H1 (cell line): Measurements from ENCODE around the gene BCLAF3. TPM values are rescaled to one million over a fixed set of nuclear protein-coding genes. Genes with fewer than 3 reads are reported as not detected.

Experiments
- CTCF ChIA-PET: fragments of 300-600 bp; sonication (Branson Sonifier 250); formaldehyde crosslinking; loops from one replicate; lab custom pipeline; 2021; ENCODE audit not compliant: partially characterized antibody; lab: Charles Lee
- POLR2A ChIA-PET: fragments of 300-600 bp; sonication (Branson Sonifier 250); formaldehyde crosslinking; loops from one replicate; lab custom pipeline; 2021; ENCODE audit warnings: inconsistent platforms; ENCODE audit not compliant: partially characterized antibody; lab: Charles Lee
- DNase-seq, 2 experiments: peaks; one replicate each; pipeline versions ENCODE4 v3.0.0 to v3.0.0-alpha.2; 2010 to 2022; ENCODE audit warnings: low spot score in 2 of 2, low read depth in 1 of 2, mixed read lengths in 1 of 2
- FAIRE-seq: peaks from 2 replicates; lab custom pipeline; 2011; peaks lifted over from hg19 to GRCh38; lab: Jason Lieb, UNC
- H2AFZ ChIP-seq: 2 replicates; pipeline ENCODE4 v1.8.1; 2012; ENCODE audit warnings: low read length, inconsistent platforms
- H2AK5ac ChIP-seq: 2 replicates; pipeline ENCODE4 v1.6.1; 2013; ENCODE audit warnings: low read depth, low read length
- H2BK120ac ChIP-seq: replicated peaks from 2 replicates; pipeline ENCODE3; 2013; ENCODE audit warnings: low read depth, low read length, inconsistent platforms
- H2BK12ac ChIP-seq: 2 replicates; pipeline ENCODE4 v1.6.1; 2013; ENCODE audit warnings: low read depth, low read length
- H2BK15ac ChIP-seq: 2 replicates; pipeline ENCODE4 v1.6.1; 2013; ENCODE audit warnings: low read length
- H2BK20ac ChIP-seq: 2 replicates; pipeline ENCODE4 v1.6.1; 2013; ENCODE audit warnings: low read length
- H2BK5ac ChIP-seq: 2 replicates; pipeline ENCODE4 v1.6.1; 2013; ENCODE audit warnings: low read depth, low read length
- H3K14ac ChIP-seq: 2 replicates; pipeline ENCODE4 v1.6.1; 2013; ENCODE audit warnings: inconsistent platforms; ENCODE audit not compliant: insufficient read length
- H3K18ac ChIP-seq: 2 replicates; pipeline ENCODE4 v1.6.1; 2013; ENCODE audit warnings: low read length; ENCODE audit errors: extremely low read depth
- H3K23ac ChIP-seq: 2 replicates; pipeline ENCODE4 v1.6.1; 2013; ENCODE audit warnings: inconsistent platforms; ENCODE audit not compliant: insufficient read length
- H3K23me2 ChIP-seq: 2 replicates; pipeline ENCODE4 v1.6.1; 2013; ENCODE audit warnings: low read depth, low read length
- H3K27ac ChIP-seq: 2 replicates; pipeline ENCODE4 v1.6.1; 2011; ENCODE audit warnings: low read depth, low read length, inconsistent platforms
- H3K27me3 ChIP-seq, 4 experiments: replicated peaks in 1 of 4; 1 replicate in 1 of 4; 2 replicates in 3 of 4; pipeline versions ENCODE4 v1.6.1 to v1.8.1; 2011 to 2013; ENCODE audit warnings: low read length in 3 of 4, mild to moderate bottlenecking in 3 of 4, inconsistent platforms in 2 of 4, mixed read lengths in 2 of 4, moderate library complexity in 1 of 4; ENCODE audit not compliant: control insufficient read depth in 3 of 4, insufficient read depth in 3 of 4; ENCODE audit errors: extremely low read depth in 1 of 4
- H3K36me3 ChIP-seq, 4 experiments: 2 replicates each; pipeline versions ENCODE4 v1.6.1 to v1.8.1; 2011 to 2013; ENCODE audit warnings: mild to moderate bottlenecking in 4 of 4, low read length in 3 of 4, moderate library complexity in 2 of 4, control low read depth in 1 of 4, inconsistent platforms in 1 of 4; ENCODE audit not compliant: insufficient read depth in 4 of 4, control insufficient read depth in 2 of 4
- H3K4ac ChIP-seq: replicated peaks from 2 replicates; pipeline ENCODE3; 2013; ENCODE audit warnings: low read length, low read depth, mixed read lengths, inconsistent platforms; ENCODE audit not compliant: insufficient read length
- H3K4me1 ChIP-seq, 4 experiments: replicated peaks in 1 of 4; 1 replicate in 1 of 4; 2 replicates in 3 of 4; pipeline versions ENCODE4 v1.6.1 to v1.8.1; 2011 to 2013; ENCODE audit warnings: low read length in 3 of 4, inconsistent platforms in 2 of 4, mixed read lengths in 1 of 4; ENCODE audit not compliant: insufficient read depth in 4 of 4, control insufficient read depth in 3 of 4
- H3K4me2 ChIP-seq, 2 experiments: 2 replicates each; pipeline versions ENCODE4 v1.6.1 to v1.8.1; 2011 to 2013; ENCODE audit warnings: low read depth in 2 of 2, low read length in 2 of 2, control low read depth in 1 of 2, inconsistent platforms in 1 of 2, mild to moderate bottlenecking in 1 of 2; ENCODE audit not compliant: insufficient read depth in 1 of 2
- H3K4me3 ChIP-seq, 4 experiments: fragments of 200-600, 300-600 bp in 1 of 4; sonication (generic), shearing (Covaris generic), sonication (Bioruptor Twin) in 1 of 4; 2 replicates each; pipeline versions ENCODE4 v1.5.1 to v1.8.1; 2011 to 2016; ENCODE audit warnings: low read length in 4 of 4, low read depth in 3 of 4, control low read depth in 2 of 4, inconsistent platforms in 2 of 4, mild to moderate bottlenecking in 2 of 4, mixed read lengths in 1 of 4, moderate library complexity in 1 of 4; ENCODE audit not compliant: insufficient read depth in 2 of 4; ENCODE audit errors: extremely low read depth in 1 of 4
- H3K56ac ChIP-seq: replicated peaks from 2 replicates; pipeline ENCODE3; 2013; ENCODE audit warnings: low read depth, mild to moderate bottlenecking, mixed read lengths, low read length, inconsistent platforms; ENCODE audit not compliant: insufficient read length
- H3K79me1 ChIP-seq: 2 replicates; pipeline ENCODE4 v1.6.1; 2013; ENCODE audit warnings: low read depth, low read length, control low read depth
- H3K79me2 ChIP-seq, 2 experiments: 2 replicates each; pipeline versions ENCODE4 v1.6.1 to v1.8.1; 2012 to 2013; ENCODE audit warnings: low read length in 2 of 2, mild to moderate bottlenecking in 2 of 2, inconsistent platforms in 1 of 2; ENCODE audit not compliant: insufficient read depth in 2 of 2, control insufficient read depth in 1 of 2
- H3K9ac ChIP-seq, 4 experiments: replicated peaks in 1 of 4; 1 replicate in 1 of 4; 2 replicates in 3 of 4; pipeline versions ENCODE4 v1.6.1 to v1.8.1; 2011 to 2013; ENCODE audit warnings: low read depth in 3 of 4, low read length in 3 of 4, control low read depth in 2 of 4, mild to moderate bottlenecking in 2 of 4, moderate library complexity in 2 of 4, inconsistent platforms in 1 of 4; ENCODE audit errors: extremely low read depth in 1 of 4
- H3K9me3 ChIP-seq, 2 experiments: 2 replicates each; pipeline versions ENCODE4 v1.6.1 to v1.8.1; 2012 to 2013; ENCODE audit warnings: mild to moderate bottlenecking in 2 of 2, moderate library complexity in 2 of 2, control low read depth in 1 of 2, inconsistent platforms in 1 of 2, low read depth in 1 of 2, low read length in 1 of 2, mixed read lengths in 1 of 2; ENCODE audit not compliant: insufficient read depth in 2 of 2
- H4K20me1 ChIP-seq, 2 experiments: replicated peaks in 1 of 2; 2 replicates each; pipeline versions ENCODE3 to v1.8.1; 2011 to 2013; ENCODE audit warnings: inconsistent platforms in 2 of 2, low read length in 2 of 2, mild to moderate bottlenecking in 1 of 2; ENCODE audit not compliant: insufficient read depth in 2 of 2, control insufficient read depth in 1 of 2
- H4K5ac ChIP-seq: 2 replicates; pipeline ENCODE4 v1.6.1; 2013; ENCODE audit warnings: low read length, low read depth, mixed read lengths, inconsistent platforms; ENCODE audit not compliant: insufficient read length
- H4K8ac ChIP-seq: 2 replicates; pipeline ENCODE4 v1.8.0; 2013; ENCODE audit warnings: mild to moderate bottlenecking, moderate library complexity, low read length, inconsistent platforms; ENCODE audit not compliant: insufficient read depth; ENCODE audit errors: extremely low read depth
- H4K91ac ChIP-seq: replicated peaks from 2 replicates; pipeline ENCODE3; 2013; ENCODE audit warnings: low read length, mixed read lengths, inconsistent platforms; ENCODE audit not compliant: insufficient read length
- HDAC6 ChIP-seq: IDR thresholded peaks from one replicate; pipeline ENCODE4 v1.7.1; 2012; ENCODE audit warnings: low read depth, mild to moderate bottlenecking, inconsistent platforms, low read length, moderate library complexity
- JUND ChIP-seq: IDR thresholded peaks from 2 replicates; pipeline ENCODE4 v1.6.1; 2011; ENCODE audit warnings: mild to moderate bottlenecking, improper control_type of control experiment, low read length
- KDM5A ChIP-seq: fragments of 200-600 bp; IDR thresholded peaks from 2 replicates; pipeline ENCODE4 v1.7.1; 2012; ENCODE audit warnings: mild to moderate bottlenecking, low read length, inconsistent platforms, mixed read lengths
- NRF1 ChIP-seq: IDR thresholded peaks from 2 replicates; pipeline ENCODE4 v1.6.1; 2011; ENCODE audit warnings: mild to moderate bottlenecking, low read depth, low read length, improper control_type of control experiment
- POU5F1 ChIP-seq: IDR thresholded peaks from 2 replicates; pipeline ENCODE4 v1.6.1; 2011; ENCODE audit warnings: low read depth, mild to moderate bottlenecking, low read length, moderate library complexity
- SAP30 ChIP-seq: fragments of 300-600 bp; sonication (generic); IDR thresholded peaks from 2 replicates; pipeline ENCODE4 v1.7.1; 2012; ENCODE audit warnings: low read length, moderate library complexity, mild to moderate bottlenecking, inconsistent platforms; ENCODE audit not compliant: insufficient read depth, insufficient replicate concordance
- SIX5 ChIP-seq: IDR thresholded peaks from 2 replicates; pipeline ENCODE4 v1.6.1; 2011; ENCODE audit warnings: mild to moderate bottlenecking, low read depth, low read length
- SRF ChIP-seq: IDR thresholded peaks from 2 replicates; pipeline ENCODE4 v1.6.1; 2011; ENCODE audit warnings: mild to moderate bottlenecking, low read depth, low read length, moderate library complexity
- WGBS, 2 experiments: shearing (Covaris generic) in 1 of 2; methylation state at CpG; one replicate each; pipeline versions ENCODE4 v1.1.6 to v1.1.7; 2013 to 2015; ENCODE audit warnings: low lambda C conversion rate in 2 of 2, mixed read lengths in 2 of 2, inconsistent platforms in 1 of 2, low coverage in 1 of 2, missing lambda C conversion rate in 1 of 2; ENCODE audit not compliant: insufficient replicate concordance in 2 of 2, insufficient coverage in 1 of 2, insufficient read length in 1 of 2; ENCODE audit errors: extremely low coverage in 1 of 2, missing lambda C conversion rate in 1 of 2; 5-methylcytosine and 5-hydroxymethylcytosine counted together
- polyA plus RNA-seq, 7 experiments: library from polyadenylated mRNA; depleted of rRNA in 3 of 7; stranded (reverse) in 5 of 7; unstranded in 2 of 7; fragments of >200 nt in 5 of 7; fragments of 200-250 nt in 2 of 7; gene quantifications; 1 replicate in 5 of 7; 2 replicates in 1 of 7; 4 replicates in 1 of 7; pipeline versions ENCODE4 v1.2.1 to v1.2.3, GENCODE V29; 2011 to 2013; ENCODE audit warnings: missing spikeins in 2 of 7, mixed read lengths in 2 of 7
- total RNA-seq: library from RNA; stranded (reverse); fragmentation: NEBNext Ultra II Directional; extraction: Animal tissue kit (Norgen Biotek cat#: 25700); gene quantifications from 2 replicates; pipeline ENCODE4 v1.2.1, GENCODE V29; 2021
- TF ChIP-seq, protein P1 (sequence below): IDR thresholded peaks from 2 replicates; pipeline ENCODE4 v1.6.1; 2012; ENCODE audit warnings: inconsistent platforms

Gene BCLAF3
- total and polyA plus RNA-seq, 2 of the 8 experiments (the other 6 are each of a cell fraction or from before 2014, with no cell fraction given) = 1.3 to 9.0 TPM

DNA sequence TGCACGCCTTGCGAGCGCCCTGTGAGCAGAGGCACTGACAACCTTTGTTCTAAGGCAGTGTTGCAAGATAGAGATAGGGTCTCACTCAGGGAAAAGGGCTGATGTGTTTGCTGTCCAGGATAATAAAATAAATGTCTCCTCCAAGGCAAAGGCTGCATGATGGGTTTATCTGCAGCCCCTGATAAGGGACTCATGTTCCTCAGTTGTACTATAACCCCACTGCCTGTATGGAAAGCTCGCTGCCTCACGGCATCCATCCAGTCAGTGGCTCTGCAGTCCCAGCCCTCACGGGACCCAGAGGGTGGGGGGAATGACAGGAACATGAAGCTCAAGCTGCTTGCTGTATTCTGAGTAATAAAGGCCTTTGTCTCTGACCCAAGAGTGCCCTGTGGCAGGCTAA is 22.6 kb downstream of the BCLAF3 start:
- H3K9me3 ChIP-seq = no peaks in the 10 kb centered on the region
- H3K23ac ChIP-seq = no peak overlapping the region
- ChIA-PET POLR2A (no interaction called here), CTCF (interaction anchor here (0.9 kb wide), 1 partner anchor 48 kb away, joined by 3 read pairs; no protein-coding TSS in a partner anchor)
- no peak overlapping the region for H2BK12ac ChIP-seq
- no peak overlapping the region for H2BK20ac ChIP-seq
- no peak overlapping the region for H2BK15ac ChIP-seq
- no peaks in the 10 kb centered on the region for H4K20me1 ChIP-seq
- no peak overlapping the region for H3K56ac ChIP-seq
- no peak for TF ChIP-seq NRF1
- no peak for TF ChIP-seq SAP30
- no peak for TF ChIP-seq HDAC6
- no peak for TF ChIP-seq POU5F1
- TF ChIP-seq SIX5 = no peak
- no peak for TF ChIP-seq JUND
- TF ChIP-seq, protein P1, sequence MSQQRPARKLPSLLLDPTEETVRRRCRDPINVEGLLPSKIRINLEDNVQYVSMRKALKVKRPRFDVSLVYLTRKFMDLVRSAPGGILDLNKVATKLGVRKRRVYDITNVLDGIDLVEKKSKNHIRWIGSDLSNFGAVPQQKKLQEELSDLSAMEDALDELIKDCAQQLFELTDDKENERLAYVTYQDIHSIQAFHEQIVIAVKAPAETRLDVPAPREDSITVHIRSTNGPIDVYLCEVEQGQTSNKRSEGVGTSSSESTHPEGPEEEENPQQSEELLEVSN = no peak
- TF ChIP-seq SRF = no peak
- TF ChIP-seq KDM5A = no peak
- no peak overlapping the region for H4K8ac ChIP-seq
- no peak overlapping the region for H4K91ac ChIP-seq
- no peak overlapping the region for H3K4ac ChIP-seq
- no peak overlapping the region for H2AFZ ChIP-seq
- no peak overlapping the region for H2BK5ac ChIP-seq
- 96% methylated on average over 4 of the region's 6 CpGs; no CpG with 5 or more reads in 1 of the 2 experiments for WGBS, 2 experiments
- no peaks in the 10 kb centered on the region for H3K27me3 ChIP-seq
- no peak overlapping the region for H3K9ac ChIP-seq
- H4K5ac ChIP-seq = no peak overlapping the region
- no peak overlapping the region for H2BK120ac ChIP-seq
- no peak overlapping the region for H3K4me3 ChIP-seq
- no peak overlapping the region for H3K4me2 ChIP-seq
- no peaks in the 10 kb centered on the region for H3K79me1 ChIP-seq
- H3K14ac ChIP-seq = no peak overlapping the region
- H3K18ac ChIP-seq = no peak overlapping the region
- H3K36me3 ChIP-seq = peaks cover 0 to 11% (median 0%) of the 10 kb centered on the region in 4 experiments; a peak in 2 of 8 replicates
- no peaks in the 10 kb centered on the region for H3K23me2 ChIP-seq
- FAIRE-seq (no peak), DNase-seq (no peak)
- H3K27ac ChIP-seq = no peak overlapping the region
- H3K79me2 ChIP-seq = no peaks in the 10 kb centered on the region
- no peak overlapping the region for H2AK5ac ChIP-seq
- H3K4me1 ChIP-seq = no peaks in the 10 kb centered on the region
